HG03039 (cell line): ENCODE measurements around the gene MACROD2.

Experiments used
- ATAC-seq: cut with Tn5 transposase; IDR thresholded peaks from one replicate; pipeline ENCODE4 v1.9.1; 2021; ENCODE audit warnings: mild to moderate bottlenecking, moderate library complexity; ENCODE audit not compliant: unreplicated experiment

The MACROD2 gene

DNA sequence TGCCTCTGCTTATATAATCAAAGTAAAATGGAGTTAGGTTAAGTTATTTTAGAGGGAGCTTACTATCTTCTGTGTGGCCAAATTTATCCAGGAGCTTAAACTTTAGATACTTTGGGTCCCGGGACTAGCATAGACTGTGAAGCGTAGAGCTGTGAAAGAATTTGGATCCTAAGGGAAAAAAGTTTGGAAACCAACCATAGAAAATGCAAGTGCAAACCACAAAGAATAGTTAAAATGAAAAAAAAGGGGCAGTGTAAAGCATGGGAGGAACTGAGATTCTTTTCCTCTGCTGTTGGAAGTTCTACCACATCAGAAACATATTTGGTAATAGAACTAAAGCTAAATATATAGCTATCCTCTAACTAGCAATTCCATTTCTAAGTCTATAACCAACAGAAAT, 574.3 kb downstream of the MACROD2 start:
- ATAC-seq = no peak

DNA sequence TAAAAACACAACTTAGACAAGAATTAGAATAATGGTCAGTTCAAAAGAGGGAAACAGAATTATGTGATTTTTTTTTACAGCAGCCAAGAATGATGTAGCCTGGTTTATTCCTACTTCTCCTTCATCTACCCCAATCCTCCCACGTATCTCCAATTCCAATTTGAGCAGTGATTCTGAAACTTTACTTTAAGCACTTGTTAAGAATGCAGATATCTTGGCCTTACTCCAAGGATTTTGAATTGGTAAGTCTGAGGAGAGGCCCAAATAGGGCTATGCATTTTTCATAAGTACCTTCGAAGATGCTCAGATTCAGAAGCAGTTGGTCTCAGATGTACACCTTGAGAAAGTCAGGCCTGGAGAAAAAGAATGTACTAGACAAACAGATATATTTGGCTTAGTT, 575.5 kb downstream of the MACROD2 start:
- ATAC-seq = no peak

DNA sequence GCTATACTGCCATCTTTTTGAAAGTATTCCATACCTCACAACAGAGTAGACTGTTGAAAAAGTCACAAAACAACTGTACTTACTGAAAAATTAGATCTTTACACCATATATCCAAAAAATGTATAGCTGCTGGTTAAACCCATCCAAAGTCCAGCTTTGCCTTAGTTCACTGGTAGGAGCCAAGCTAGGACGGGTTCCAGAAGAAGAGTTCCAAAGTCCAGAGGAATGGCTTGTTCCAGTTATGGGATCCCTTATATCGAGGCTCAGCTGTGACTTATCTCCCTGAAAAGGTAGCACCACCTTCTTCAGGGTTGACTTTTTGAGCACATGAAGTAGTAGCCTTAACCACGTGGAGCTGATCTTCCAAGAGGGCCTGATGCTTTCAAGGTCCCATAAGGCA, 578.4 kb downstream of the MACROD2 start:
- ATAC-seq = no peak

DNA sequence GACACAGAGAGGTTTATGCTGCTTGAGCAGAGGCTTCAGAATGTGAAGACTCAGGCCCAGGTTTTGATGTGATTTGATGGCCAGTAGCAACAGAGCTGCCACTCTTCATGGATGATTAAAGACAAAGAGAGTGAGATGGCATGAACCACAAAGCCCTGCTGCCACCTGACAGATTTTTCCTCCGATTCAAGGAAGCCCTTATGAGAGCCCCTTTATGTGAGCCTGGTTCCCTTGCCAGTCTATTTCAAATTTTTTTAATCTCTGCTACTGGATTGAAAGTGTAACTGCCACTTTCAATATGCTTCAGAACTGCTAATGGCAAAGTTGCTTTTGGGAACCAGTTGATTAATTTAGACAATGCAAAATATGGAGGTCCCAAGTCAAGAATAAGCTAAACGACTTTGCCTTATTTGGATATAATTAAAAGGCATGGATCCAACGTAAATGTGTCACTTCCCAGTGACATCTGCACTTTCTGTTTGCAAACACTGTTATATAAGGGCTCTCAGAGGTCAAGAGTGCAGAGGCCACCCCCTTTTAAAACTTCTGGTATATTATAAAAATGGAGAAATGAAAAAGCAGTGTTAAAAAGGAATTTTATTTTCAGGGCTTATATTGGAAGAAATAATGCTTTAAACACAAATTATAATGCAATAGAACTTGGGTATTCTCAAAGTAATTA, 581.0 kb downstream of the MACROD2 start:
- no peak for ATAC-seq

DNA sequence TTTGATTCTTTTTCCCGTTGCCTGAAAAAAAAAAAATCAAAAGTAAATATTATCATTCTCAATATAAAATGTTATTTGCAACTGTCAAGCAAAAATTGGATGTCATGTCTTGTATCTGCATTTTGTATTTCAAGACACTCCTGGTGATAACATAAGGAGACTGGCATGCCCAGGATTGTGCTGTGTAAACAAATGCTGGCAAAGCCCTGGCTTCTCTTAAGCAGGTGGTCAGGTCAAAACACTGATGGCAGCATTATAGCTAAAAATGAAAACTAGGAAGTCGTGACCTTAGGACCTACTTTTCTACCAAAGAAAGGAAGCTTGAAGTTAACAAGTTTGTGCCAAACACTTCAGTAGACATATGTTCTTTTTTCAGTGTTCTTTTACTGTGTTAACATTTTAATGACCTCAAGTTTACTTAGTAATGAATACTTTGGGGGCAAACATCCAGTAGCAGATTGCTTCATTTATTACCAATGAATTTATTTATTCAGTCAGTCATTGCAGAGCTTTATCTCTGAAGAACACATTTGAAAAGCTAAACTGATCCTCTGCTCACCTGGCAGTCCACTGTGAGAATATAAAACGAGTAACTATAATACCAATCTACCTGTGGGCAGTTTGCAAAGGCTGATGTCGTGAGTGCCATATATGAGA, 585.2 kb downstream of the MACROD2 start:
- no peak for ATAC-seq

DNA sequence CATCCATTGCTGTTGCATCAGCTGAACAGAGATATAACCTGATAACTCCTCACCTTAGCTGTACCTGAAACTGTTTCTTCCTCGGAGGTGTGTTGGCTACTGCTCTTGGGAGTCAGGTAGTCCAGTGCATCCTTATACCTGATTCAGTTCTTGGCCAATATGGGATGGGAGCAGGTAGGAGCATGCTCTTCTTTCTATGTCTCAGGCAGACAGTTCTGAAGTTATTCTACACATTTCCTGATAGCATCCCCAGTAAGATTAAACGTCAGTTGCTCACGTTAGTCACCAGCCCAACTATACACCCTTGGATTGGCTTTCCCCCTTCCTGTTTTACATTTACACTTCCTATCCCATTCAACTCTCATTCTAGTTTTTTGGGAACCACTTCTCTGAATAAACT, 586.4 kb downstream of the MACROD2 start:
- ATAC-seq = no peak

DNA sequence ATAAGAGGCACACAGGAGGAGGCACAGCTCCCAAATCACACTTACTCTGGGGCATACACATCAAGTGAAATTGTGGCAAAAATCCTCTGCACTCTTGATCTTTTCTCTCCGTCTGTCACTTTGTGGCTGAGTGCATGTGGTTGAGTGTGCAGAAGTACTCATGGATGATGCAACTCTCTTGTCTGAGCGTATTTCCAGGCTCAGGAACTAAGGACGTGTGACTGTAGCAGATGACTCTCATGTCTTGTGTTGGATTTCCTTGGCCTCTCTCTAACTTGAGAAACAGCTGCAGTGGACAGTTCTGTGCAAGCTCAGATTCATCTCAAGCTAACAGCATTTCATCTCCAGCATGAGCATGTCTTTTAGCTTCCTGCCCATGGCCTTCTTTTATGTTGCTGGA, 587.5 kb downstream of the MACROD2 start:
- no peak for ATAC-seq

DNA sequence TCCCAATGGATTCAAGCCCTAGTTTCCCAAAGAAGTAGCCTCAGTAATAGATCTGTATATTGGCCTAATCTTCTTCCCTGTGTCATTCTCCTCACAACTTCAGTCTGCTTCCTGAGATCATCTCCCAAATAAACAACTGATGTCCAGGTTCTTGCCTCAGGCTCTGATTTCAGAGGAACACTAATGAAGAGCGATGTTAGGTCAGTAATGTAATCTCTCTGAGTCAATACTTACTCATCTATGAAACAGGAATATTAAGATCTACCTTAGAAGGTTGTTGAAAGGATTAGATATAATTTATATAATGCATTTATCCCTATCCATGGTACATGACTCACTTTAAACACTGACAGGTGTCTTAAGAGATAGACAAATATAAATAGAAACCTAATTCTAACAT, 588.1 kb downstream of the MACROD2 start:
- no peak for ATAC-seq

DNA sequence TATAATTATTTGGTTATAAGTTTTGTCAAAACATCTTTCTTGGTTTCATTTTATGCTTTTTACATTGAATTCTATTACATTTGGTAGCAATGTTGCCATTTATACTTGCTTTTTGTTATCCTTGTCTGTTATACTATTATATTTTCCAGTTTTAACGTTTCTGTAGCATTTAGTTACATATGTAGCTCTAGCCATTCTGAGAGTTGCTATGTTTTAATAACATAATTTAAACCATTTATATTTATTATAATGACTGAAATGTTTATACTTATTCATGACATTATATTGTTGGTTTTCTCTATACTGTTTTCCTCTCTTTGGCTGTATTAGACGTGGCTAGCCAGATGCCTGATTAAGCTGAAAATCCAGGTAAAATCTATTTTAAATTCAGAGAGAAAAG, 594.1 kb downstream of the MACROD2 start:
- no peak for ATAC-seq

DNA sequence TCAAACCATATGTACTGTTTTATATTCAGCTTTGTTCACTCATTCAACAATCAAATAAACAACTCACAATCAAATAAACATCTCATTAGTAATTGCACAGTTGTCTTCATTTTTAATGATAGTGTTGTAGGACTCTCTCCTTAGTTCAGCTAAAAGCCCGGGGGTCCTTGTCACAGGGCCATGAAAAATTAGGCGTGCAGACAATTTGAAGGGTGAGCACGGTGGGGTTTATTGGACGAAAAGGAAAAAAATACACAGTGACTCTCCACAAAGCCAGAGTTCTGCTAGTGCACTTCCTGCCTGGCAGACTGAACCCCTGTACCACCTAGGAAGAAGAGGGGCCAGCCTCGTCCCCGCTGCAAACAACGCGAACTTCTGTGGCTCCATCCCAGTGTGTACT, 599.7 kb downstream of the MACROD2 start:
- no peak for ATAC-seq

DNA sequence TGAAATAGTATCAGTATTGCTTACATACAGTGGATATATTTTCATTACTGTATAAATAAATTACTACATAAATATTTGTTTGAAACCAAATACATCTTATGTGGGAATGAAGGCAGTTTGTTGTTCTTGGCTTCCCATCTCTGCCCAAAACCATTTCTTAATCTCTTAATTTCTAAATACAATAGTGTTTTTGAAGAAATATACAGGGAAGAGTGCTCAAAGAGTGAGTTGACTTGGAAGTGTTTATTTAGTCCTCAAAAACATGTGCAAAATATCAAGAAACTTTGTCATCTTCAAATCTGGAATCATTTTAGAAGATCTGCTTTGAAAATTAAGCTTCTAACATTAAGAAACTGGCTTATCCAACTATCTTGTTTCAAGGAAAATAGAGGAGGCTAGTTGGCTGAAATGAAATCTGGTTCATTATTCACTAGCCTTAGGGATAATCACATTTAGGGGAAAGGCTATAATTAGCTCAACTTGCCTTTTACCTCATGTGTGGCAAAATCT, 601.9 kb downstream of the MACROD2 start:
- no peak for ATAC-seq

DNA sequence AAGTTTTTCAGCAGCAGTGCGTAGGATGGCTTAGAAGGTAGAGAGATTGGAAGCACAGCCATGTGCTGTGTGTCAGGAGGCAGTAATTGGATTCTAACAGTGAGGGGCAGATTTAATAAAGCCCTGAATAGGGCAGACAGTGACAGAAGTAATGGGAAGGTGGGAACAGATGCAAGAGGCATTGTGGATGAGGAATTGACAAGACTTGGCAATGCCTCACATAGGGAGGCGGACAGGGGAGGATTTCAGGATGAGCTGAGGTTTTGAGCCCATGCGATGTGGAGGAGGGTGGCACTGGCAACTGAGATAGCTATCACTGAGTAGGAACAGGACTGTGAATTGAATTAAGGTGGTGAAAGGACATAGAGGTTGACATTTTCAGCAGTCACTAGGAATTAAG, 604.3 kb downstream of the MACROD2 start:
- ATAC-seq = no peak

DNA sequence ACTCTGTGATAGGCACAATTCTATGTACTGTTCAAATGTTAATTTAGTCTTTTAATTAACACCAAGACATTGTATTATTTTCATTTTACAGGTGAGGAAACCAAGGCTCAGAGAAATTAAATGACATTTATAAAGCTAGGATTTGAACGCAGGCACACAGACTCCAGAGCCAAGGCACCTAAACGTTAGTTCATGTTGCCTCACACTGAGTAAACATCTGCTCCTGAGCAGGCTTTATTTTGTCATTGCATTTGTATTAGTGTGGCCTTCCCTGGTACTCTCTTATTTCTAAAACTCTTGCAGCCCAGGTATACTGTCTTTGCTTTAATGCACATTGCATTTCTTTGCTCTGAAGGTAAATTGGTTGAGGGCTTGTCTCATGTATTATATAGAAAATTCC, 605.2 kb downstream of the MACROD2 start:
- no peak for ATAC-seq

DNA sequence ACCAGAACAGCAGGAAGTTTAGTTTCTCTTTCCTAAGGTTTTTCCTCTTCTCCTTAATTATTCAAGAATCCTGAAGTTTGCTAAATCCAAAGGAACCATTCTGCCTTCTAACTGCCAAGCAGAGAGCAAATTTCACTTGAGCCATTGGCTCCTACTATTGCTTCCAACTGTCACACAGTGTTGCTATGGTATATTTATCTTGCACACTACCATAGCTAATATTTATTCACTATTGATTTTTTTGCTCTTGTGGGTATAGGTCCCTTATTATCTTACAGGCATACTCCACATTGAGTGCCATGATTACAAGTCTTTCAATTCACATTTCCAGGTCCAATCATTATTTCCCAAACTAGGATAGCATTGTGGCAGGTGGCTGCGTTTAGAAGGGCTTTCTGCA, 608.8 kb downstream of the MACROD2 start:
- no peak for ATAC-seq

DNA sequence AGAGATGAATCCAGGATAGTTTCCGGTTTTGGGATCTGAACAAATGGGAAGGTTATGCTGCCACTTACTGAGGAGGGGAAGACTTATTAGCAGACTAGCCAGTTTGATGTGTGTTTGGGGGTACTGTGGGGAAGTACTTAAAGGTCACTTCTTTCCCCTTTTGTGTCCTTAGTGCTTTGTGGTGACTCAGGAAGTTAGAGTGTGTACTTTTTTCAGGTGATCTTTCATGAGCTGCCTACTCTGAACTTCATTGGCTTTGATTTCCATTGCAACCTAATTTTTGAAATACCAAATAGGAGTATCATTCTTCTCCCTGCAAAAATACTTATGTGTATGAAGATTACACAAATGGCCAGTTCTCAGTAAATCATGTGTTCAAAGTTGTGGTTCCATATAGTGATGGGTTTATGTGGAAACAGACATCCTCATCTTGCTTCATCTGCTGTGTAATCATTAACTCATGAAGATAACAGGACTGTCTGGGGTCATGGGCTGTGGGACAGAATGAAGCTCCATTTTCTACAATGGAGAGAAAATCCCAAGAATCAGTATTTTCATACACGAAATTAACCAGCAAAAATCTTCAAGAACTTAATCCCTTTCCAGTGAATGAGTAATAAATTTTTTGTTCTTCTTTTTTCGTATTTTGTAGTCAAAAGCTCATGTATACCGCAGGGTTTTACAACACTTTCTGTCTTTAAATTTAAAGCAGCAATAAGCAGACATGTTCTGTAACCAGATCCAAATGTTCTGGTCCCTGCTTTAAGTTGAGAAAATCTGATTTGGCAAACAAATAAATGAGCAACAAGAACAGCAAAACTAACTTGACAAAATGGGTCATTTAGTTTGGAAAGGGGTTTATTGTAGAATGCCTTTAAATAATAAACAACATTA, 614.3 kb downstream of the MACROD2 start:
- no peak for ATAC-seq

DNA sequence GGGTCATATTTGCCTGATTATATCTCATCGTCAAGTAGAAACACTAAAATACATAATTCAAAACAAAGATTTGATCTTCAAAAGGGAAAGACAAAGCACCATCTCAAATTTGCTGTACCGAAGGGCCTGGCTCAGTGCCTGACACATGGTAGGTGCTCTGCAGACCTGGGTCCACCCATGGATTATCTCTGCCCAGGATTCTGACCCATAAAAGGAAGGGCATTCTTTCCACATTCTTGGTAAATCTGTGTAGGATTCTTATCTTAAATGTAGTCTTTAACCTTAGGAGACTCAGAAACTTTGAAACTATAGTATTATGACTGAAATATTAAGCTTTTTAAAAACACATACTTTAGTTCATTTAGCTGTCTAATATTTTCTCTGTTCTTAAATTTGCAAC, 616.2 kb downstream of the MACROD2 start:
- ATAC-seq = no peak

DNA sequence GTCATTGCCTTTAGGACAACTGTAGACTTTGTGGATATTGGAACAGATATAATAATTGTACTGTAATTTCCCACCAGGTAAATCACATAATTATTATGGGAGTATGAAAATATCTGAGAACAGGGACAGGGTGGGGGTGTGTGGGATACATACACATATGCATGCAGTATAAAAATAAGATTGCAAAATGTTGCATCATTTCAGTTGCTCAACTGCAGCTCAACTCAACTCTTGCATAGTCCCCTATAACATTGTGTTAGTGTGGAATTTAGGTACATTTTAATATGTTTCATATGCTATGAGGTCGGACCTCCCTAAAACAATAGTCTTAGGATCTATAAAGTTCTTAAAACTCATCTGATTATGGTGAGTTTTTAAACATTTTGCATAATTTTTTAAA, 617.1 kb downstream of the MACROD2 start:
- no peak for ATAC-seq

DNA sequence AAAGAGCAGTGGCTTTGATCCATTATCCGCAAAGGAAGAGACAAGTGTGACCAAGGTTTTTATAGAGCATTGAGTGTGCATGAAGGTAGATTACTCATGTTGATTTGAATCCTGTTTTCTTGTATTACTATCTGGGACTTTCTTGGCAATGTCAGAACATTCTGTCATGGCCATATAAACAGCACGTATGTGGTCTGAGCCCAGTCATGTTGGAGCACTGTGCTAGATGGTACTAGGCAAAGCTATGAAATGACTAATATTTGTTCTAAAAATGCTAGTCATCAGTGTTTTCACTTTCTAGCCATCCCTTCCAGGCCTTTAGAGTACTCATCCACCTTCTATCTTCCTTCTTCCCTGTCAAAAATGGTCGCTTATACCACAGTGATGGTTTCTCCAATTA, 620.7 kb downstream of the MACROD2 start:
- no peak for ATAC-seq

DNA sequence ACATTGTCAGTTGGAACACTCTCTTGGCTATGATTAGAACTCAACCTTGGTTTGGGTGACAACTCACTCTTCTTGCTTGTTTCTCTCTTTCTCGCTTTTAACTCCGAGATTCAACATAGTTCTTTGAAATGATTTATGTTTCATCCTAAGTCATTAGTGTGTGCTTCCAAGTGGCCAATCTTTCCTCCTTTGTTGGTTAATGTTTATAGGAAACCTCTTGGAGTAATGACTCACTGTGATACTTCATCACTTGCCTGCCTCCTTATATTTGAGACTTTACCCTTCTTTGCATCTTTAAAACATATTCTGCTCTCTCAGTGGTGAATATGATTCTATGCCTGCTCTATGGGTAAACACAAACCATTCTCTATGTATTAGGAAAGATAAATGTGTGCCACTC, 621.8 kb downstream of the MACROD2 start:
- no peak for ATAC-seq

DNA sequence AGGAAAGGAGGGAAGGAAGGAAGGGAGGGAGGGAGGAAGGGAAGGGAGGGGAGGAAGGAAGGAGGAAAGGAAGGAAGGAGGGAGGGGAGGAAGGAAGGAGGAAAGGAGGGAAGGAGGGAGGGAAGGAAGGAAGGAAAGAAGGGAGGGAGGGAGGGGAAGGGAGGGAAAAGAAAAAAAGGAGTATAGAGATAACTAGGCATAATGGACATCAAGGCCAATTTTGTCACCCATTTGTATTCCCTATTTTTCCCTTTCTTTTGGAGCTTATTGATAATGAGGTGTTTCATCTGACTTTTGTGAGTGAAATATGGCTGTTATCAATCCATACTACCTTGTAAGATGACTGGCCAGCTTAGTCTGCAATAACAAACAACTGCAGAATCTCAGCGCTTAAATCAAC, 624.1 kb downstream of the MACROD2 start:
- no peak for ATAC-seq

DNA sequence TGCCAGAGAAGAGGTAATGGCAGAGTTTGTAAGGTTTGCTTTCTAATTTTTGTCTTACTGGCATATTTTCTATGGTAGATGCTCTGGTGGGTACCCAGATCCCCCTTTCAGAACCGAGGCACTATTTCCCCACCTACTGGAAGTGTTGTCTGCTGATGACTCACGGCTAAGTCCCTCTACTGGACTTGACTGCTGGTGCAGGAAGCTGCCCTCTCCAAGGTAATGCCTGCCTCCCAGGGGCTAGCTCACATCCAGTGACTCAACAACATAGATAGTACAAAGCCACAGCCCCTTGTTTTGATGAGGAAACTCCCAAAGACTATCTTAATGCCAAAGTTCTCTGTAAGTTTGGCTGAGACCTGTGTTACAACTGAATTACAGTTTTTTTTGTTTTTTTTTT, 627.5 kb downstream of the MACROD2 start:
- no peak for ATAC-seq

DNA sequence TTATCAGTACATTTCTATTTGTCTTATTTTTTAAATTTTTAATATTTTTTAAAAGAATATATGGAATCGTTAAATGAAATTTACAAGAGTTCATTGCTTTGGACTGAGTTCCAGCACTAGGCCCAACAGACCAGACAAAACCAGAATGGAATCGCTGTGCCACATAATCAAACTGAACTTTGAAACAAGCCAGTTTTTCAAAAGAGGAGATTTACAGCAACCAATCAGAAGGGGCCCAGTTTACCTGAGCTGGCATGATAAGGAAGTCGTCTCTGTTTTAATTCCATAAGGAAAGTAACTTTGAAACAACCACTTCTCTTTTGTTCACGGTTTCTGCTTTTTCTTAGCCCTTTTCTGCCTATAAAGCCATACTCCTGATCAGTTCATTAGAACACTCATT, 635.7 kb downstream of the MACROD2 start:
- no peak for ATAC-seq
